ENCODE measurements around the gene NRARP. TPM values are rescaled to one million over a fixed set of nuclear protein-coding genes. Genes with fewer than 3 reads are reported as not detected.

NRARP gene
- total and polyA plus RNA-seq, 10 of the 15 experiments (the other 5 are each of a cell fraction or from before 2014, with no cell fraction given), result 0.06 to 9.2 (median 2.2) TPM; not detected in 2

GRCh38 chr9:137276473-137277328 lies 25.4 kb downstream of the NRARP start:
- peak; percentile 14 for ATAC-seq
- Histone ChIP-seq H3K27ac (ENCODE audit: control insufficient read depth, insufficient read depth) (peak overlapping the region; percentile 95), H3K9me3 (replicated peaks; ENCODE audit: control insufficient read depth, insufficient read depth, low read length) (no peaks in the 10 kb centered on the region), H3K9ac (ENCODE audit: control insufficient read depth, insufficient read depth, low read length) (peak overlapping the region; percentile 95), H3K36me3 (ENCODE audit: control insufficient read depth in 2 of 2, insufficient read depth in 2 of 2, low read length in 1 of 2) (peaks cover 0 to 2% of the 10 kb centered on the region in 2 experiments; a peak in 2 of 4 replicates), H3K79me2 (ENCODE audit: control insufficient read depth, insufficient read depth, low read length) (peaks cover 19% of the 10 kb centered on the region), H3K4me3 (peak overlapping the region; percentile 92), H3K27me3 (replicated peaks in 1 of 2; ENCODE audit: control insufficient read depth in 2 of 2, insufficient read depth in 2 of 2, low read length in 1 of 2) (no peaks in the 10 kb centered on the region), H2AFZ (ENCODE audit: control insufficient read depth, low read depth, low read length) (peak overlapping the region; percentile 45), H4K20me1 (ENCODE audit: control insufficient read depth, insufficient read depth) (no peaks in the 10 kb centered on the region), H3K4me2 (ENCODE audit: control insufficient read depth, insufficient read depth) (peak overlapping the region; percentile 97), H3K4me1 (ENCODE audit: control insufficient read depth, insufficient read depth, low read length) (peaks cover 37% of the 10 kb centered on the region)
- CTCF ChIA-PET, result interaction anchor here (0.6 to 1.6 kb wide), 15 partner anchors 9 to 250 kb away, joined by 3 to 6 read pairs (median 3); partner anchors contain the start of genes EXD3, NOXA1, NRARP and RNF224
- BruUV-seq (replicated peaks), result no TSS peak
- 58% methylated on average over 28 of the region's 30 CpGs for WGBS (ENCODE audit: insufficient coverage, insufficient replicate concordance, low lambda C conversion rate, missing lambda C conversion rate)
- 0 out of 2 replicates have a peak, but pooled peaks have one; percentile 7 for TF ChIP-seq POLR2AphosphoS2 (IDR thresholded peaks at IDR 0.05; ENCODE audit: low read depth, low read length)
- no peak for TF ChIP-seq YY1 (IDR thresholded peaks at IDR 0.05; ENCODE audit: low read depth, low read length)
- TF ChIP-seq BHLHE40 (IDR thresholded peaks at IDR 0.05; ENCODE audit: borderline replicate concordance in 1 of 2, low read depth in 2 of 2, low read length in 1 of 2), result peak; percentile 41 to 64; a peak in 2 of 4 replicates
- peak; percentile 32; the same call in 1 of the 2 replicates for TF ChIP-seq RAD51 (IDR thresholded peaks at IDR 0.05)
- in situ Hi-C loops (cut with MboI), result no loop called here
- DNase-seq (ENCODE audit: low read depth, low spot score), result no peak
- RAD21 ChIA-PET (ENCODE audit: unreplicated experiment), result interaction anchor here (0.9 to 1.7 kb wide), 9 partner anchors 10 to 120 kb away, joined by 3 to 14 read pairs (median 4); partner anchors contain the start of gene NRARP
- SMC1A ChIA-PET (ENCODE audit: uncharacterized antibody, unreplicated experiment), result interaction anchor here (0.6 to 1.6 kb wide), 3 partner anchors 39 to 126 kb away, joined by 3 to 6 read pairs (median 3); no protein-coding TSS in a partner anchor
- intact Hi-C loops (cut with micrococcal nuclease; ENCODE audit: unreplicated experiment), result no loop called here
- POLR2A ChIA-PET, result interaction anchor here (0.6 to 2.5 kb wide), 9 partner anchors 9 to 154 kb away, joined by 3 to 14 read pairs (median 5); partner anchors contain the start of genes EXD3, NOXA1 and TUBB4B
- FAIRE-seq, result no peak

All from GM12878 (cell line).